Cardiac septum (tissue), 1 donor: ENCODE results near the gene PPP2R1A. TPM values are rescaled to one million over a fixed set of nuclear protein-coding genes. Genes with fewer than 3 reads are reported as not detected.

Experiments
- DNase-seq: peaks from one replicate; pipeline ENCODE4 v3.0.0-alpha.2; 2020; ENCODE audit warnings: low spot score
- intact Hi-C: fragments of 100-400 bp; cut with DNase I; formaldehyde crosslinking; loops from one replicate; pipeline ENCODE4 v1.14.0; 2022
- long read RNA-seq: library from polyadenylated mRNA; unstranded; transcript quantifications from one replicate; pipeline ENCODE4 v2.0.0, GENCODE V29; 2021
- total RNA-seq: library from RNA; stranded (reverse); fragmentation: NEBNext Ultra II Directional; extraction: Animal tissue kit (Norgen Biotek cat#: 25700); gene quantifications from one replicate; pipeline ENCODE4 v1.2.1, GENCODE V29; 2021
- donor health status: DM: no; HTN: no; CAD: no.

The PPP2R1A gene
- 466 TPM for total RNA-seq
- long read RNA-seq, full-length matches to known transcripts: 840 of 1,007 reads
- long read RNA-seq, partial matches to known transcripts: 150 of 1,007 reads
- long read RNA-seq, other reads (novel, unspliced or antisense): 17 of 1,007 reads

GRCh38 chr19:52189735-52190486, at the start of gene PPP2R1A:
PPP2R1A (plus strand) TSS chr19:52190052; CDS start chr19:52190097, 45 bp downstream.
- intact Hi-C loops: loop anchor here (1.0 kb wide), 2 partner anchors 19 to 51 kb away; partner anchors contain the start of genes ZNF616 and ZNF836
- peak; percentile 100 for DNase-seq

- intact Hi-C loops: no loop called here
- no peak for DNase-seq
These were observed 48.6 kb upstream of the PPP2R1A start for GRCh38 chr19:52141203-52141602.

GRCh38 chr19:52142001-52142595, 47.8 kb upstream of the PPP2R1A start:
- intact Hi-C loops: no loop called here
- no peak for DNase-seq

GRCh38 chr19:52148256-52148655, 41.6 kb upstream of the PPP2R1A start:
- intact Hi-C loops: no loop called here
- no peak for DNase-seq

- intact Hi-C loops: no loop called here
- DNase-seq: no peak
These were observed 34.1 kb upstream of the PPP2R1A start for GRCh38 chr19:52155596-52156359.

GRCh38 chr19:52170304-52170703, 19.5 kb upstream of the PPP2R1A start:
- no peak for DNase-seq
- intact Hi-C loops: loop anchor here (5.0 kb wide), 1 partner anchor 33 kb away; the partner anchor contains the start of gene ZNF616

GRCh38 chr19:52170863-52171320, 19.0 kb upstream of the PPP2R1A start:
- DNase-seq: no peak
- intact Hi-C loops: loop anchor here (1.0 to 5.0 kb wide), 2 partner anchors 18 to 34 kb away; partner anchors contain the start of gene ZNF616

- DNase-seq: peak; percentile 96
- intact Hi-C loops: loop anchor here (1.0 to 5.0 kb wide), 2 partner anchors 18 to 34 kb away; partner anchors contain the start of gene ZNF616
These were observed 18.3 kb upstream of the PPP2R1A start, which contains the start of gene ZNF836 for GRCh38 chr19:52171321-52172169. ZNF836 (minus strand) TSS chr19:52171621; CDS start chr19:52168072, 3,549 bp downstream.

- DNase-seq: no peak
- intact Hi-C loops: loop anchor here (5.0 kb wide), 1 partner anchor 35 kb away; the partner anchor contains the start of gene ZNF616
These were observed 17.5 kb upstream of the PPP2R1A start for GRCh38 chr19:52172347-52172746.

- DNase-seq: no peak
- intact Hi-C loops: no loop called here
These were observed 13.3 kb upstream of the PPP2R1A start for GRCh38 chr19:52176574-52176973.

GRCh38 chr19:52187407-52187806, 2.4 kb upstream of the PPP2R1A start:
- no peak for DNase-seq
- intact Hi-C loops: no loop called here

GRCh38 chr19:52188822-52189734, 774 bp upstream of the PPP2R1A start:
- intact Hi-C loops: loop anchor here (1.0 kb wide), 2 partner anchors 18 to 50 kb away; partner anchors contain the start of genes ZNF616 and ZNF836
- no peak for DNase-seq

GRCh38 chr19:52190487-52191293, 838 bp downstream of the PPP2R1A start:
- intact Hi-C loops: no loop called here
- no peak for DNase-seq

GRCh38 chr19:52191389-52191788, 1.5 kb downstream of the PPP2R1A start:
- DNase-seq: no peak
- intact Hi-C loops: no loop called here

GRCh38 chr19:52191951-52192350, 2.1 kb downstream of the PPP2R1A start:
- DNase-seq: no peak
- intact Hi-C loops: no loop called here

GRCh38 chr19:52196256-52196967, 6.6 kb downstream of the PPP2R1A start:
- intact Hi-C loops: no loop called here
- no peak for DNase-seq
